ENCODE measurements around the gene RAF1. TPM values are rescaled to one million over a fixed set of nuclear protein-coding genes. Genes with fewer than 3 reads are reported as not detected.

RAF1 gene
- total RNA-seq: 126 and 135 TPM in 2 replicates
- total RNA-seq (2013): 101 TPM
- 84.3 and 128 TPM in 2 replicates for polyA plus RNA-seq
- 93.1 and 153 TPM in 2 replicates for polyA minus RNA-seq

GRCh38 chr3:12663936-12664908 lies at the start of gene RAF1:
Gene RAF1 (minus strand): TSS chr3:12664117. CDS start chr3:12618721, 45,396 bp downstream.
- H2AFZ ChIP-seq (ENCODE audit: insufficient read depth, low read depth, low read length, poor library complexity, severe bottlenecking): peak within 1 kb of the TSS; percentile 98
- no peaks in the 10 kb centered on the region for H3K27me3 Mint-ChIP-seq
- H3K36me3 ChIP-seq (replicated peaks in 1 of 2; ENCODE audit: control extremely low read depth in 1 of 2, control insufficient read depth in 1 of 2, extremely low read depth in 1 of 2, insufficient read depth in 2 of 2, low read length in 1 of 2): no peaks in the 10 kb centered on the region
- peaks cover 40% of the 10 kb centered on the region for H3K4me1 Mint-ChIP-seq
- H3K9me3 ChIP-seq (ENCODE audit: control extremely low read depth in 1 of 3, control insufficient read depth in 2 of 3, insufficient read depth in 1 of 3, low read length in 2 of 3): no peaks in the 10 kb centered on the region
- H3K9me3 Mint-ChIP-seq (ENCODE audit: insufficient read depth): no peaks in the 10 kb centered on the region
- CTCF ChIA-PET: interaction anchor here (1.2 to 1.5 kb wide), 2 partner anchors 17 to 177 kb away, joined by 3 to 4 read pairs; partner anchors contain the start of gene RPL32
- peaks cover 46% of the 10 kb centered on the region for H3K79me2 ChIP-seq (ENCODE audit: control insufficient read depth, insufficient read depth, low read length)
- H3K4me3 ChIP-seq (ENCODE audit: control extremely low read depth in 1 of 5, extremely low read depth in 1 of 5, insufficient read depth in 1 of 5, low read depth in 2 of 5, low read length in 4 of 5): peak within 1 kb of the TSS; percentile 76 to 99 (median 85)
- POLR2A ChIA-PET: interaction anchor here (0.5 to 1.7 kb wide), 9 partner anchors 14 to 400 kb away, joined by 3 to 6 read pairs (median 3); partner anchors contain the start of gene RPL32
- H3K27me3 ChIP-seq (replicated peaks in 1 of 4; ENCODE audit: control extremely low read depth in 1 of 4, control insufficient read depth in 3 of 4, insufficient read depth in 4 of 4, low read length in 3 of 4): no peaks in the 10 kb centered on the region
- WGBS (ENCODE audit: insufficient coverage): under 1% methylated on average over 56 of the region's 62 CpGs
- intact Hi-C loops (cut with micrococcal nuclease): loop anchor here (1.0 to 10.0 kb wide), 10 partner anchors 43 to 1991 kb away; partner anchors contain the start of genes CAND2, CCDC174, HDAC11 and LSM3
- peak within 1 kb of the TSS; percentile 99 for H3K9ac ChIP-seq (ENCODE audit: low read length)
- DNase-seq (peak; percentile 98), ATAC-seq (ENCODE audit: low read depth) (peak; percentile 92)
- TF ChIP-seq CTCF (IDR thresholded peaks at IDR 0.05) (no peak), EZH2 (IDR thresholded peaks at IDR 0.05; ENCODE audit: borderline replicate concordance, insufficient read depth, low read depth, low read length, poor library complexity, severe bottlenecking) (no peak)
- peak within 1 kb of the TSS; percentile 95 to 98 for H3K27ac ChIP-seq (ENCODE audit: low read length in 2 of 2)
- H3K4me1 ChIP-seq (ENCODE audit: control insufficient read depth in 2 of 2, insufficient read depth in 2 of 2, low read length in 2 of 2): peaks cover 30 to 33% of the 10 kb centered on the region in 2 donors
- H3K4me3 Mint-ChIP-seq: peak within 1 kb of the TSS; percentile 99
- H3K4me2 ChIP-seq (replicated peaks; ENCODE audit: low read depth, low read length, poor library complexity, severe bottlenecking): peak within 1 kb of the TSS; percentile 86
- H4K20me1 ChIP-seq (ENCODE audit: control insufficient read depth, insufficient read depth, low read length, poor library complexity, severe bottlenecking): no peaks in the 10 kb centered on the region
- peak within 1 kb of the TSS; percentile 99 for H3K27ac Mint-ChIP-seq

Data from B cell (primary cell).